Activated T-cell treated with anti-CD3 and anti-CD28 coated beads, Interleukin-2, amount 50 U/mL, for 4 hours (primary cell): ENCODE data around the gene C19orf38. TPM values are rescaled to one million over a fixed set of nuclear protein-coding genes. Genes with fewer than 3 reads are reported as not detected.
"Not testable (repeated sequence)": the region's sequence is repeated elsewhere in the genome, so short reads cannot be mapped to it uniquely, and the experiment has no call there.

Experiments
- ATAC-seq, 2 donors: fragments of 200-7000 bp; cut with Tn5 transposase; one replicate each; pipeline ENCODE4 v1.10.0; 2021
- DNase-seq: peaks from one replicate; pipeline ENCODE4 v3.0.0-alpha.2; 2020
- H3K27me3 Mint-ChIP-seq: one replicate; pipeline ENCODE4 v1.8.0; 2021; ENCODE audit warnings: low read depth, mixed read lengths
- H3K36me3 Mint-ChIP-seq: one replicate; pipeline ENCODE4 v1.8.0; 2022; ENCODE audit warnings: mixed read lengths; ENCODE audit not compliant: insufficient read depth
- H3K4me1 Mint-ChIP-seq: one replicate; pipeline ENCODE4 v1.8.0; 2021; ENCODE audit warnings: low read depth, mixed read lengths
- H3K4me3 Mint-ChIP-seq: one replicate; pipeline ENCODE4 v1.8.0; 2021; ENCODE audit warnings: mild to moderate bottlenecking, moderate library complexity, mixed read lengths
- H3K9me3 Mint-ChIP-seq: one replicate; pipeline ENCODE4 v1.8.0; 2021; ENCODE audit warnings: mixed read lengths
- total RNA-seq, 3 donors: library from RNA; stranded (reverse); gene quantifications; one replicate each; pipeline ENCODE4 v1.2.1, GENCODE V29; 2021

C19orf38 gene
- total RNA-seq, 3 donors from 2014 or later = 0.55 to 0.99 TPM; not detected in 1

DNA sequence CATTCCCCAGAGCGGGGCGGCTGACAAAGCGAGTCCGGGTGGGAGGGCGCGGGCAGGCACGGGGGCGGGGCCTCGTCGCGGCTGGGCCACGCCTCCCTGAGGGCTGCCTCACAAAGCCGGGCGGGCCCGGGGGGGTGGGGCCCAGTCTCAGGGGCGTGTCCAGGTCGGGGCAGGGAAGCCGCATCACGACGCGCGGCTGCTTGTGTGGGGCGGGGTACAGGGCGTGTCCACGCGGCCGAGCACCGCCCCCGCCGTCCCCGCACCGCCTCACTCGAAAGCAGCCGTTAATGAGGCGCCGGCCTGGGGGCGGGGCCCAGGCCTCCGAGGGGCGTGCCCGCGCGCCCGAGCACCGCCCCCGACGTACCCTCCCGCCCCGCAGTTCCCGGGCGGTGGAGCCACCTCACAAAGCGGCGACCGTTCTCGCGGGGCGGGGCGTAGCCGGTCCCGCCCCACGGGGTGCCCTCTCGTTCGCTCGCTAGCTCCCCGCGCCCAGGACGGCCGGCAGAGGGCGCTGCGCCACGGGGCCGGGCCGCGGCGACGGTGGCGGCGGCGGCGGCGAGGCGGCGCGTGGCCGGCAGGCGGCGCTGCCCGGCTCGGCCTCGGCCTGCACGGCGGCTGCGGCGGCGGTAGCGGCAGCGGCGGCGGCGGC, 22.9 kb downstream of the C19orf38 start, which contains the start of gene CARM1:
Gene CARM1, plus strand, starts transcription at position 599 of the 649 bp plus-strand sequence. CDS start 150 bp downstream, outside the sequence.
- peak; percentile 99 for DNase-seq
- H3K4me1 Mint-ChIP-seq = peaks cover 28% of the 10 kb centered on the region

DNA sequence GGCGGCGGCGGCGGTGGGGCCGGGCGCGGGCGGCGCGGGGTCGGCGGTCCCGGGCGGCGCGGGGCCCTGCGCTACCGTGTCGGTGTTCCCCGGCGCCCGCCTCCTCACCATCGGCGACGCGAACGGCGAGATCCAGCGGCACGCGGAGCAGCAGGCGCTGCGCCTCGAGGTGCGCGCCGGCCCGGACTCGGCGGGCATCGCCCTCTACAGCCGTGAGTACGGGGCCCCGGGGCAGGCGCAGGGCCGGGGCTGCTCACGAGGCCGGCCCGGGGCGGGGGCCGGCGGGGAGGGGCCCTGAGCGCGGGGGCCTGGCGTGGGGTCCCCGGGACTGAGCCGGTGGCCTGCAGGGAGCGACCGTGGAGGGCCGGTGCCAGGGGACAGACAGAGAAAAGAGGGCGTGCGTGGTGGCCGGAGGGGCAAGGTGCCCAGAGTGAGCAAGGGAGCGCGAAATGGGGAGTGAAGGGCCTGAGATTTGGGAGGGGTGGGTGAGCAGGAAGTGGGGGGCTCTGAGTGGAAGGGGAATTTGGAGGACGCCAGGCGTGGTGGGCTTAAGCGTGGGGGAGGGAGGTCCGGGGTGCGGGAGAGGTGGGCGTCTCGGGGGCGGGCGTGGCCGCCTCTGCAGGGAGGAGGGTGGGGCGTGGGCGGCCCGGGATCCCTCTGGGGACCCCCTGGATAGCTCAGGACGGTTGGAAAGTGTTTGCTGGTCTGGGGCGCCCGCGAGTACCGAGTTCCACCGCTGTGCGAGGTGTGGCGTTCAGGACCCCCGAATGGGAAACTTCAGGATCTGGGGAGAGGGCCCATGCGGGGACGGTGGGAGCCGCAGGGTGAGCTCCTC, 23.7 kb downstream of the C19orf38 start:
- peak; percentile 31 for DNase-seq
- H3K36me3 Mint-ChIP-seq = no peaks in the 10 kb centered on the region
- no peaks in the 10 kb centered on the region for H3K9me3 Mint-ChIP-seq
- H3K4me1 Mint-ChIP-seq = peaks cover 30% of the 10 kb centered on the region
- peak overlapping the region; percentile 88 for H3K4me3 Mint-ChIP-seq
- peak; percentile 1 to 2 for ATAC-seq
- no peaks in the 10 kb centered on the region for H3K27me3 Mint-ChIP-seq

More for the DNA sequence above, 22.9 kb downstream of the C19orf38 start, which contains the start of gene CARM1:
- peak; percentile 90 for ATAC-seq
- Mint-ChIP-seq H3K4me3 (peak within 1 kb of the TSS; percentile 88), H3K36me3 (no peaks in the 10 kb centered on the region), H3K9me3 (no peaks in the 10 kb centered on the region), H3K27me3 (no peaks in the 10 kb centered on the region)

DNA sequence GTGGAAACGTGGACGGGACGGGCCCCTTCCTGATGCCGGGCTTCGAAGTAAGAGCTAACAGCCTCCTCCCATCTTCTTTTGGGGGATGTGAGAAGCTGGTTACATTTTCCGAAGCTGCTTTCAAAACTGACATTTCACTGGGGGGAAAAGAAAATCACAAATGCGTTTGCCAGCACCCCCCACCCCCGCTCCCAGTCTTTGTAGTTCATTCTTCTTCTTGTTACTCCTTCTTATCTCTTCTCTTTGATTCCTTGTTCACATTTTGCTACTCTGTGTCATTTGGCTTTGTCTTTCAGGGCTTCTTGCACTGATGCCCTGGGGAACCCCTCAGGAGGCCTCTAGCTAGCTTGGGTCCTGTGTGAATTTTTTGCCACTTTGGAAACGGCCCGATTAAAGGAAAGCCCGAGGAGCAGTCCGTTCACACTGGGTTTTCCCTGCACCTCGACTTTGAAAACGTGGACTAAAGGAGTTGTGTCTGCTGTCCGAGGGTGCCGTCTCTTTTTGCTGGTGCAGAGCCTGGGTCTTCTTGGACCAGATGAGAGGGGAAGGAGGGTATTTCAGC, 24.4 kb downstream of the C19orf38 start:
- no peaks in the 10 kb centered on the region for H3K27me3 Mint-ChIP-seq
- H3K36me3 Mint-ChIP-seq = no peaks in the 10 kb centered on the region
- H3K9me3 Mint-ChIP-seq = no peaks in the 10 kb centered on the region
- H3K4me1 Mint-ChIP-seq = peaks cover 32% of the 10 kb centered on the region
- ATAC-seq (no peak), DNase-seq (peak; percentile 44)
- H3K4me3 Mint-ChIP-seq = peak overlapping the region; percentile 88

DNA sequence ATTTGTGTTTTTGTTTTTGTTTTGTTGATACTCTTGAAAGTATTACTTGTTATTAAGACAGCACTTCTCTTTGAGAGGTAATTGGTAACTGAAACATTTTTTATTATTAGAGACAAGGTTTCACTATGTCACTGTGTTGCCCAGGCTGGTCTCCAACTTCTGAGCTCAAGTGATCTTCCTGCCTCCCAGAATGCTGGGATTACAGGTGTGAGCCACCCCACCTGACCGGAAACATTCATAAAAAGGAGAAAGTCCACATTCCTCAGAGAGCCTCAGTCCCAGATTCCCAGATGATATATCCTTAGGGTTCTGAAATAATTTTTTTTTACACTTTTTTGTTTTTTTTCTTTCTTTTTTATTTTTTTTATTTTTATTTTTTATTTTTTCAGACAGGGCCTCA, 25.8 kb downstream of the C19orf38 start:
- peak overlapping the region; percentile 26 for H3K4me3 Mint-ChIP-seq
- H3K4me1 Mint-ChIP-seq = peaks cover 33% of the 10 kb centered on the region
- ATAC-seq = no peak

DNA sequence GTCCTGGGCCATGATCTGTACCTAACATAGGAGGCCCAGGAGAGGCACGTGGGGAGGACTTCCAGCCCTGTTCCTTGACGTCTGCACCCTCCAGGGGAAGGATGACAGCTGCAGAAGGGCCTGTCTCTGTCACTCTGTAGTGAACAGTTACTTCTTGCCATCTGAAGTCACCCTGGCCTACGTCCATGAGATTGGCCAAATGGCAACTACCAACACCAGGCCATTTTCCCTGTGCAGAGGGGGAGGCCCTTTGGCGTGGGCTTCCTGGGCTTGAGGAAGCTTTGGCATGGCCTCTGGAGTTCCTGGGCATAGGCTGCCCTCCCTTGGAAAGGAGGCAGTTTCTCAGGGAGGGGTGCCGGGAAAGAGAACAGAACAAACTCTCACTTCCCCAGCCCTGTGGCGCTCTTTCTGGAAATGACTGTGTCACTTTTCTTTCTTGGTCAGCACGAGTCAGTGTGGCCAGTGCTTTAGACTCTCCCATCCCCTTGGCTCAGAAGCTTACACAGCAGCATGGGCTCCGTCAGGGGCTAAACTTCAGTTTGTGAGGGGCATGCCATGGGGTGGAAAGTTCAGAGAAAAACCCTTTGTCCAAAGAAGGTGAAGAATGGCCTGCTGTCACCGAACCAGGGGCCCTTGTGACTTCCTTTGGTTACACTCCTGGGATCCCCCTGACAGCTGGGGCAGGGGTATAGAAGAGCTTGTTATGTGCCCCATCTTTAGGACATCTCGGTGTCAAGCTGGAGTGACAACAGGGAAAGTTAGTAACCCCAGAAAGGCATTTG, 28.4 kb downstream of the C19orf38 start:
- H3K9me3 Mint-ChIP-seq = no peaks in the 10 kb centered on the region
- no peaks in the 10 kb centered on the region for H3K27me3 Mint-ChIP-seq
- H3K36me3 Mint-ChIP-seq = no peaks in the 10 kb centered on the region
- DNase-seq = no peak
- peaks cover 31% of the 10 kb centered on the region for H3K4me1 Mint-ChIP-seq
- no peak for ATAC-seq
- H3K4me3 Mint-ChIP-seq = no peak overlapping the region

More for the DNA sequence above, 25.8 kb downstream of the C19orf38 start:
- H3K9me3 Mint-ChIP-seq = no peaks in the 10 kb centered on the region
- DNase-seq = no peak
- H3K27me3 Mint-ChIP-seq = no peaks in the 10 kb centered on the region
- H3K36me3 Mint-ChIP-seq = no peaks in the 10 kb centered on the region

DNA sequence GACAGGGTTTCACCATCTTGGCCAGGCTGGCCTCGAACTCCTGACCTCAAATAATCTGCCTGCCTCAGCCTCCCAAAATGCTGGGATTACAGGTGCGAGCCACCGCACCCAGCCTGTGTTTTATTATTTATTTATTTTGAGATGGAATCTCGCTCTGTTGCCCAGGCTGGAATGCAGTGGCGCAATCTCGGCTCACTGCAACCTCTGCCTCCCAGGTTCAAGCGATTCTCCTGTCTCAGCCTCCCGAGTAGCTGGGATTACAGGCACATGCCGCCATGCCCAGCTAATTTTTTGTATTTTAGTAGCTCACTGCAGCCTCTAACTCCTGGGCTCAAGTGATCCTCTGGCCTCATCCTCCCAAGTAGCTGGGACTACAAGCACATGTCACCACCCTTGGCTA, 29.4 kb downstream of the C19orf38 start:
- not testable (repeated sequence) for ATAC-seq, H3K4me3 Mint-ChIP-seq, H3K9me3 Mint-ChIP-seq, DNase-seq, H3K27me3 Mint-ChIP-seq, H3K36me3 Mint-ChIP-seq
- H3K4me1 Mint-ChIP-seq = peaks cover 28% of the 10 kb centered on the region

DNA sequence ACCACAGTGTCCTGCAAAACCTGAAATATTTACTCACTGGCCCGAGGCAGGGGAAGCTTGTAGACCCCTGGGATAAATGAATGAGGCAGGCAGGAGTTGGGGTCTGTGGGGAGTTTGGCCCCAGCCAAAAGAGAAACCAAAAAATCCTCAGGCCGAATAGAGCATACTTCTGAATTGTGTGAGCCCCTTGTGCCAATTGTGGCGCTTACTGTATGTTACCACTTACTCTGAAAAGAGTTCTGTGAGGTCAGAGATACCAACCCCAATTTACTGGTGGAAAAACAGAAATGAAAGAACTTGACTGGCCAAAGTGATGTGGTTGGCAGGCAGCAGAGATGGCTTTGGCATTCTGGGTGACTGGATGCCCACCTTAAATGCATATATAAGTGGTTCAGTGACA, 30.0 kb downstream of the C19orf38 start:
- Mint-ChIP-seq H3K36me3 (no peaks in the 10 kb centered on the region), H3K4me1 (peaks cover 22% of the 10 kb centered on the region), H3K9me3 (no peaks in the 10 kb centered on the region), H3K27me3 (no peaks in the 10 kb centered on the region), H3K4me3 (no peak overlapping the region)
- DNase-seq (no peak), ATAC-seq (no peak)

DNA sequence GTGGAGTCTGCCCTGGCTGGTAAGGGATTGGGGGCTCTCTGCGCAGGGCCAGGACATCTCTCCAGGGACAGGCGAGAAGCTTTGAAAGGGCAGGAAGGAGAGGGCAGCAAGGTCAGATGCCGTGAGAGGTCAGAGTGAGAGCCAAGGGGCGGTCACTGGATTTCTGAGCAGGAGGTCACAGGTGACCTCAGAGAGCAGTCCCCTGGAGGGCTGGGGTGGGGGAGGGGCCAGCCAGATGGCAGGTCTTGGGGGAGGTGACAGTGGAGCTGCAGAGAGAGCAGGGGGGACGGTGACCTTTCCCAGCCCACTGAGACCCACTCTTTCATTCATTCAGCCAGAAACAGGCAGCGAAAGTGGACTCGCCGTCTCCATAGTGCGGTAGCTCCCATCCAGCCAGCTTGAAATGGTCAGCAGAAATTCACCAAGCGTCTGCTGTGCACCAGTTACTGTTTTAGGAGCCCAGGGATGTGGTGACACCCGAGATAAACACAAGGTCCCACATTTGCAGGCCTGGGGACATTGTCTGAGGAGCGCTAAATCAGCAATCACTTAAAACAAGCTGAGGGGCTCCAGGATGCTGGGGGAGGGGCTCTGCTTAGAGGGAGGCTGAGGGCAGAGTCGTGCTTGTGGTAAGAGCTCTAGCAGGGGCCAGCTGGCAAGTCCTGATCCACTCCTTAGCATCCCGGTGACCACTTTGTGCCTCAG, 33.3 kb downstream of the C19orf38 start:
- ATAC-seq (no peak), DNase-seq (no peak)
- Mint-ChIP-seq H3K4me3 (no peak overlapping the region), H3K9me3 (no peaks in the 10 kb centered on the region), H3K27me3 (no peaks in the 10 kb centered on the region), H3K36me3 (no peaks in the 10 kb centered on the region), H3K4me1 (peaks cover 18% of the 10 kb centered on the region)

DNA sequence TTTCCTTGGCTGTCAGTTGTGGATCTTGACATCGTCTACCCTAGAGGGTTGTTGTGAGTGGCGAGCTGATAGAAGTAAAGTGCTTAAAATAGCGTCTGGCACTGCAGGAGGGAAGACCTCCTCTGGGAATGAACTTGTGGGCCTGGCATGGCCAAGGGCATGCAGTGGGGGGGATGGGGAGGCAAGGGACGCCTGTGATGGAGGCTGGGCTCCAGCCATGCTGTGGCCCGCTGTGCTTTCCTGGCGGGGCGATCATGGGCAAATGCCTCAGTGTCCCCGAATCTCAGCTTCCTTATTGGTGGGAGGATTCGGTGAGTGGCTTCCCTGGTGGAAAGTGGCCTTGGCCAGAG, 33.9 kb downstream of the C19orf38 start:
- no peak for ATAC-seq
- no peaks in the 10 kb centered on the region for H3K36me3 Mint-ChIP-seq
- no peak for DNase-seq
- peaks cover 14% of the 10 kb centered on the region for H3K4me1 Mint-ChIP-seq
- no peak overlapping the region for H3K4me3 Mint-ChIP-seq
- no peaks in the 10 kb centered on the region for H3K9me3 Mint-ChIP-seq
- H3K27me3 Mint-ChIP-seq = no peaks in the 10 kb centered on the region

DNA sequence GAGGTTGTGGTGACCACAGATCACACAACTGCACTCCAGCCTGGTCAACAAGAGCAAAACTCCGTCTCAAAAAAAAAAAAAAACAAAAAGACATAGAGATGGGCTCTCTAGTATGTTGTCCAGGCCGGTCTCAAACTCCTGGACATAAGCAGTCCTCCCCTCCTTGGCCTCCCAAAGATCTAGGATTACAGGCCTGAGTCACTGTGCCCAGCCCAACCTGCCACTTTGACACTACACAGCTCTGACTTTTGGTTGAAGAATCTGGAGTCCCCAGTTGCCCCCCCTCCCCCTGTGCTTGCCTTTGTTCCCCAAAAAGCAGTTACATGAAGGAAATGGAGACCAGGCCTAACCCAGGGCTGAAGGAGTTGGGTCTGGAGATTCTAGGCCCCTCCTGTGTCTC, 36.1 kb downstream of the C19orf38 start:
- Mint-ChIP-seq H3K27me3 (no peaks in the 10 kb centered on the region), H3K36me3 (no peaks in the 10 kb centered on the region), H3K4me1 (peaks cover 4% of the 10 kb centered on the region), H3K4me3 (no peak overlapping the region), H3K9me3 (no peaks in the 10 kb centered on the region)
- DNase-seq (no peak), ATAC-seq (no peak)

DNA sequence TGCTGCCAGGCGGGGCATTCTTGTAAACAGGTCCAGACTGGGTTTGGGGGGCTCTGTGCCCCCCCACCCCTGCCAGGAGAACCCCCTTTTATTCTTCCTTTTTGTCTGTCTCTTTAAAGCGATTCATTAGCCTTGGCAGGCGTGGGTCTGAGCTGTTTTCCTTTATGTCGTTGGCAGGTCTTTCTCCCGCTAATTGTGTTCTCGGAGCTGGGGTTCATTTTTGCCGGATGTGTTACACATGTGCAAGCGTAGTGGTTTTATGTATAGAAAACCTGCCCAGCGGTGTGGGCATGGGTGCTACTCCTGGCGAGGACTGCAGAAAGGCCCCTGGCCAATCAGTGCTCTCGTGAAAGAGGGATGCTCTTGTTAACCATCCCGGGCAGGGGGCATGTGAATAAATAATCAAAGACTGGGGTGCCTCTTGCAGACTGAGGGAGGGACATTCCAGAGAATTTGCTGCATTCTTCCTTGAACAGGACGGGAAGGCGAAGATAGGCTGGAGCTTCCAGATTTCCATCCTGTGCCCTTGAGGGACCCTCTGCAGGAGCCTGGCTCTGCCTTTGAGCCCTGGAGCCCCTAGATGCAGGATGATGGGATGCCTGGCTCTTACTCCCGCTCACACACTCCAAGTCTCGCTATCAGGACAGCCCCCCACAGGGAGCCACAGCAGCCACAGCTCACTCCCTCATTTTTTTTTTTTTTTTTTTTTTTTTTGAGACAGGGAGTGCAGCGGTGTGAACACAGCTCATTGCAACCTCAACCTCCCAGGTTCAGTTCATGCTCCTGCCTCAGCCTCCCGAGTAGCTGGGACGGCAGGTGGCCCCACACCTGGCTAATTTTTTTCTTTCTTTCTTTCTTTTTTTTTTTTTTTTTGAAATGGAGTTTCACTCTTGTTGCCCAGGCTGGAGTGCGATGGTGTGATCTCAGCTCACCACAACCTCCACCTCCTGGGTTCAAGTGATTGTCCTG, 37.3 kb downstream of the C19orf38 start:
- no peak for ATAC-seq
- no peak for DNase-seq
- Mint-ChIP-seq H3K27me3 (no peaks in the 10 kb centered on the region), H3K9me3 (no peaks in the 10 kb centered on the region), H3K4me3 (no peak overlapping the region), H3K4me1 (peaks cover 2% of the 10 kb centered on the region), H3K36me3 (no peaks in the 10 kb centered on the region)

DNA sequence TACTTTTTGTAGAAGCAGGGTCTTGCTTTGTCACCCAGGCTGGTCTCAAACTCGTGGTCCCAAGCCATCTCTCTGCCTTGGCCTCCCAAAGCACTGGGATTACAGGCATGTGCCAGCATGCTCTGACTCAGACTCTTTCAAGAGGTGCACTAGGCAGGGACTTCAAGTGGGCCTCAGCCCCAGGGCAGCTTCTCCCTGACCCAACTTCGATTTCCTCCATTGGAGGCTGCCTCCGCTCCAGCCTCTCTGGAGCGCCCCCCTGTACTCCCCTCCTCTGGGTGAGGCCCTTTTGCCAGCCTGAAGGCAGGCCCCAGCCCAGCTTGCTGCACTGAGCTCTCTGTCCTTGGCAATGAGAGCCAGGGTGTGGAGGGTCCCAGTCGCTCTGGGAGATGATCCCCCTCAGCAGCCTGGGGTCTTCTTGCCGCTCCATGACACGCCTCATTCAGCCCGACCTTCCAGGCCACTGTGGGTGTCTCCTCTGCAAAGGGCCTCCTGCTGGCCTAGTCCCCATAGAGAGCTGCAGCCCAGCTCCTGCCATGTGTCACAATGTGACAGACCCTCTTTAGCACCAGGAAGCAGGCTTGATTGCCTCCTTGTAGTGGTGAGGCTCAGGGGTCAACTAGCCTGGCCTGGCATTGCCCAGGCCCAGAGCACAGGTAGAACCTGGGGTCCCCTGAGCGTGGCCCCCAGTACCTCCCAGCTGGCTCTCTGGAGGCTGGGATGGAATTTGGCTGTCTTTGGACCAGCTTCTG, 39.6 kb downstream of the C19orf38 start:
- ATAC-seq (no peak), DNase-seq (no peak)
- no peak overlapping the region for H3K4me3 Mint-ChIP-seq
- H3K4me1 Mint-ChIP-seq = no peaks in the 10 kb centered on the region
- no peaks in the 10 kb centered on the region for H3K36me3 Mint-ChIP-seq
- H3K9me3 Mint-ChIP-seq = no peaks in the 10 kb centered on the region
- no peaks in the 10 kb centered on the region for H3K27me3 Mint-ChIP-seq
